K562 (cell line): Measurements from ENCODE around the gene KIF5A. TPM values are rescaled to one million over a fixed set of nuclear protein-coding genes. Genes with fewer than 3 reads are reported as not detected.
A peak's percentile ranks its signal among the peaks of the same experiment; 100 is the strongest.

Experiments
- ARHGAP35 ChIP-seq: fragments of 450-650 bp; IDR thresholded peaks from 2 replicates; pipeline ENCODE4 v1.6.1; 2018; ENCODE audit not compliant: partially characterized antibody
- CEBPG ChIP-seq, 3 experiments: fragments of 200-800 bp in 1 of 3; sonication (Bioruptor generic) in 1 of 3; sonication (generic) in 1 of 3; formaldehyde crosslinking in 1 of 3; IDR thresholded peaks in 2 of 3; conservative IDR thresholded peaks in 1 of 3; 2 replicates each; pipeline versions ENCODE4 v1.6.1 to v1.8.0; 2016 to 2022; ENCODE audit warnings: missing compliant biosample characterization in 2 of 3, missing genetic modification characterization in 2 of 3, mild to moderate bottlenecking in 1 of 3, missing genetic modification reagents in 1 of 3
- CREB1 ChIP-seq, 2 experiments: sonication (generic) in 1 of 2; formaldehyde crosslinking in 1 of 2; IDR thresholded peaks; 2 replicates each; pipeline versions ENCODE4 v1.6.1 to v1.8.0; 2012 to 2022; ENCODE audit warnings: inconsistent platforms in 1 of 2, mild to moderate bottlenecking in 1 of 2, missing genetic modification reagents in 1 of 2, moderate library complexity in 1 of 2
- DACH1 ChIP-seq: fragments of 450-650 bp; IDR thresholded peaks from 2 replicates; pipeline ENCODE4 v1.6.1; 2018; ENCODE audit not compliant: partially characterized antibody
- DPF2 ChIP-seq: fragments of 450-650 bp; IDR thresholded peaks from 2 replicates; pipeline ENCODE4 v1.6.1; 2016
- ETS2 ChIP-seq: IDR thresholded peaks from 2 replicates; pipeline ENCODE4 v1.6.1; 2016; ENCODE audit warnings: borderline replicate concordance, missing genetic modification characterization, mild to moderate bottlenecking, moderate library complexity, missing compliant biosample characterization; ENCODE audit not compliant: poor library complexity, severe bottlenecking
- FOXJ3 ChIP-seq: sonication (generic); formaldehyde crosslinking; IDR thresholded peaks from 2 replicates; pipeline ENCODE4 v1.4.0; 2020; ENCODE audit warnings: mild to moderate bottlenecking, missing genetic modification reagents
- GABPB1 ChIP-seq: sonication (generic); formaldehyde crosslinking; IDR thresholded peaks from 2 replicates; pipeline ENCODE4 v1.8.0; 2022; ENCODE audit warnings: mild to moderate bottlenecking, missing genetic modification reagents
- HDAC3 ChIP-seq: fragments of 450-650 bp; IDR thresholded peaks from 2 replicates; pipeline ENCODE4 v1.6.1; 2018; ENCODE audit warnings: borderline replicate concordance, mild to moderate bottlenecking, moderate library complexity; ENCODE audit not compliant: partially characterized antibody
- HMGN3 ChIP-seq: IDR thresholded peaks from 2 replicates; pipeline ENCODE4 v1.6.1; 2011; ENCODE audit warnings: borderline replicate concordance, low read depth, mild to moderate bottlenecking, mixed read lengths, low read length; ENCODE audit not compliant: insufficient read length; ENCODE audit errors: extremely low read depth
- MIER1 ChIP-seq: fragments of 450-650 bp; IDR thresholded peaks from 2 replicates; pipeline ENCODE4 v1.6.1; 2016; ENCODE audit warnings: antibody characterized with exemption, mild to moderate bottlenecking, low read depth
- NCOR1 ChIP-seq: fragments of 450-650 bp; IDR thresholded peaks from 2 replicates; pipeline ENCODE4 v1.6.1; 2016; ENCODE audit warnings: mild to moderate bottlenecking, moderate library complexity
- NFATC3 ChIP-seq: fragments of 450-650 bp; IDR thresholded peaks from 2 replicates; pipeline ENCODE4 v1.6.1; 2017; ENCODE audit warnings: mild to moderate bottlenecking
- NFIC ChIP-seq: fragments of 450-650 bp; IDR thresholded peaks from 2 replicates; pipeline ENCODE4 v1.6.1; 2017; ENCODE audit warnings: mild to moderate bottlenecking, inconsistent platforms
- POLR3G ChIP-seq: IDR thresholded peaks from 2 replicates; pipeline ENCODE4 v1.6.1; 2011; ENCODE audit not compliant: insufficient read length, insufficient replicate concordance; ENCODE audit errors: extremely low read depth
- RCOR1 ChIP-seq, 2 experiments: IDR thresholded peaks; 2 replicates each; pipeline ENCODE4 v1.6.1; 2012; ENCODE audit warnings: low read depth in 2 of 2, low read length in 2 of 2, borderline replicate concordance in 1 of 2, improper control_type of control experiment in 1 of 2
- SOX6 ChIP-seq: fragments of 450-650 bp; IDR thresholded peaks from 2 replicates; pipeline ENCODE4 v1.6.1; 2014; ENCODE audit warnings: mild to moderate bottlenecking
- polyA plus RNA-seq, 8 experiments: library from polyadenylated mRNA; depleted of rRNA in 4 of 8; stranded (reverse) in 5 of 8; unstranded in 3 of 8; fragments of >200 nt; fragmentation: Nextera tagmentation in 2 of 8; fragmentation: Illumina TruSeq in 1 of 8; extraction: Ambion mirVana in 2 of 8; extraction: Trizol in 1 of 8; gene quantifications; 2 replicates each; pipeline versions ENCODE4 v1.2.1 to v1.2.3, GENCODE V29; 2011 to 2014; ENCODE audit warnings: inconsistent platforms in 1 of 8, missing spikeins in 1 of 8
- total RNA-seq, 7 experiments: library from RNA; depleted of rRNA in 6 of 7; stranded (reverse); fragments of >200 nt in 6 of 7; fragmentation: Illumina TruSeq in 2 of 7; extraction: Trizol in 2 of 7; gene quantifications; 2 replicates each; pipeline versions ENCODE4 v1.2.1 to v1.2.3, GENCODE V29; 2011 to 2021; ENCODE audit warnings: low replicate concordance in 1 of 7
- TF ChIP-seq, protein P1 (sequence below), 2 experiments: fragments of 200-800 bp in 1 of 2; sonication (Bioruptor generic) in 1 of 2; sonication (generic) in 1 of 2; formaldehyde crosslinking in 1 of 2; IDR thresholded peaks in 1 of 2; conservative IDR thresholded peaks in 1 of 2; 2 replicates each; pipeline versions ENCODE4 v1.5.0 to v1.6.1; 2016 to 2020; ENCODE audit warnings: missing compliant biosample characterization in 1 of 2, missing genetic modification characterization in 1 of 2, missing genetic modification reagents in 1 of 2
- TF ChIP-seq, protein P2 (sequence below): fragments of 200-800 bp; sonication (Bioruptor generic); IDR thresholded peaks from 2 replicates; pipeline ENCODE4 v1.6.1; 2017; ENCODE audit warnings: missing genetic modification characterization, missing compliant biosample characterization
- TF ChIP-seq, protein P3 (sequence below): fragments of 450-650 bp; IDR thresholded peaks from 2 replicates; pipeline ENCODE4 v1.6.1; 2016; ENCODE audit warnings: missing biosample characterization, missing genetic modification characterization

Gene KIF5A
- total and polyA plus RNA-seq, 9 of the 15 experiments (the other 6 are each of a cell fraction or from before 2014, with no cell fraction given) = 3.4 to 17.7 (median 8.0) TPM

DNA sequence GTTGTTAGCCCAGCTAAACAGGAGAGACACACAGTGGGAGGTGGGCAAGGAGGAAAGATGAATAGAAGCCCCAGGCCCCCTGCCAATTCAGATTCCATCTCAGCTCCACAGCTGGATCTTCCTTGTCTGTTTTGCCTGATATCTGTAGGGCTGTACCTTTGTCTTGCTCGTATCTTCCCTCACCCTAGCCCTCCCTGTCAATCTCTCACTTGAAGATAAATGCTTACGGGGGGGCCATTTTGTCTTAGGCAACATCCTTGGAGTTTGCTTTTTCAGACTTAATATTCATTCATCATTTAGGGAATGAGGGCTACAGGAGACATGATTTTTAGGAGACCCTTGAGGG is 2.4 kb downstream of the KIF5A start (continued):
- TF ChIP-seq, protein P1, sequence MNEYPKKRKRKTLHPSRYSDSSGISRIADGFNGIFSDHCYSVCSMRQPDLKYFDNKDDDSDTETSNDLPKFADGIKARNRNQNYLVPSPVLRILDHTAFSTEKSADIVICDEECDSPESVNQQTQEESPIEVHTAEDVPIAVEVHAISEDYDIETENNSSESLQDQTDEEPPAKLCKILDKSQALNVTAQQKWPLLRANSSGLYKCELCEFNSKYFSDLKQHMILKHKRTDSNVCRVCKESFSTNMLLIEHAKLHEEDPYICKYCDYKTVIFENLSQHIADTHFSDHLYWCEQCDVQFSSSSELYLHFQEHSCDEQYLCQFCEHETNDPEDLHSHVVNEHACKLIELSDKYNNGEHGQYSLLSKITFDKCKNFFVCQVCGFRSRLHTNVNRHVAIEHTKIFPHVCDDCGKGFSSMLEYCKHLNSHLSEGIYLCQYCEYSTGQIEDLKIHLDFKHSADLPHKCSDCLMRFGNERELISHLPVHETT (CRISPR knock-in tag; conservative IDR thresholded peaks at IDR 0.05 in 1 of 2, IDR thresholded peaks at IDR 0.05 in 1 of 2) = 0 out of 4 replicates have a peak, but pooled peaks of 1 of the 2 experiments have one; percentile 40
- peak in 1 of 2 experiments; percentile 86; a peak in 2 of 4 replicates for TF ChIP-seq RCOR1 (IDR thresholded peaks at IDR 0.05; ENCODE audit: borderline replicate concordance in 1 of 2, low read depth in 2 of 2, low read length in 2 of 2)
- TF ChIP-seq ETS2 (tag) = no peak
- no peak for TF ChIP-seq ARHGAP35
- TF ChIP-seq CEBPG (CRISPR knock-in tag; IDR thresholded peaks at IDR 0.05) = peak; percentile 63; the same call in 1 of the 2 replicates
- TF ChIP-seq CEBPG (tag; conservative IDR thresholded peaks at IDR 0.05 in 1 of 2, IDR thresholded peaks at IDR 0.05 in 1 of 2) = peak in 1 of 2 experiments; percentile 61; a peak in 2 of 4 replicates
- TF ChIP-seq HDAC3 = peak; percentile 57
- TF ChIP-seq, protein P2, sequence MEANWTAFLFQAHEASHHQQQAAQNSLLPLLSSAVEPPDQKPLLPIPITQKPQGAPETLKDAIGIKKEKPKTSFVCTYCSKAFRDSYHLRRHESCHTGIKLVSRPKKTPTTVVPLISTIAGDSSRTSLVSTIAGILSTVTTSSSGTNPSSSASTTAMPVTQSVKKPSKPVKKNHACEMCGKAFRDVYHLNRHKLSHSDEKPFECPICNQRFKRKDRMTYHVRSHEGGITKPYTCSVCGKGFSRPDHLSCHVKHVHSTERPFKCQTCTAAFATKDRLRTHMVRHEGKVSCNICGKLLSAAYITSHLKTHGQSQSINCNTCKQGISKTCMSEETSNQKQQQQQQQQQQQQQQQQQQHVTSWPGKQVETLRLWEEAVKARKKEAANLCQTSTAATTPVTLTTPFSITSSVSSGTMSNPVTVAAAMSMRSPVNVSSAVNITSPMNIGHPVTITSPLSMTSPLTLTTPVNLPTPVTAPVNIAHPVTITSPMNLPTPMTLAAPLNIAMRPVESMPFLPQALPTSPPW (CRISPR knock-in tag) = peak; percentile 95
- TF ChIP-seq DPF2 = peak; percentile 92
- peak; percentile 94 for TF ChIP-seq NFIC
- no peak for TF ChIP-seq NFATC3
- no peak for TF ChIP-seq MIER1
- no peak for TF ChIP-seq FOXJ3 (CRISPR knock-in tag)
- peak; percentile 33 for TF ChIP-seq DACH1
- TF ChIP-seq NCOR1 = peak; percentile 94
- peak; percentile 55; the same call in 1 of the 2 replicates for TF ChIP-seq CREB1 (IDR thresholded peaks at IDR 0.05)
- no peak for TF ChIP-seq CREB1 (CRISPR knock-in tag; IDR thresholded peaks at IDR 0.05)
- TF ChIP-seq HMGN3 = peak; percentile 64
- TF ChIP-seq, protein P3, sequence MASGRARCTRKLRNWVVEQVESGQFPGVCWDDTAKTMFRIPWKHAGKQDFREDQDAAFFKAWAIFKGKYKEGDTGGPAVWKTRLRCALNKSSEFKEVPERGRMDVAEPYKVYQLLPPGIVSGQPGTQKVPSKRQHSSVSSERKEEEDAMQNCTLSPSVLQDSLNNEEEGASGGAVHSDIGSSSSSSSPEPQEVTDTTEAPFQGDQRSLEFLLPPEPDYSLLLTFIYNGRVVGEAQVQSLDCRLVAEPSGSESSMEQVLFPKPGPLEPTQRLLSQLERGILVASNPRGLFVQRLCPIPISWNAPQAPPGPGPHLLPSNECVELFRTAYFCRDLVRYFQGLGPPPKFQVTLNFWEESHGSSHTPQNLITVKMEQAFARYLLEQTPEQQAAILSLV (tag) = 0 out of 2 replicates have a peak, but pooled peaks have one; percentile 4
- TF ChIP-seq GABPB1 = no peak
- TF ChIP-seq SOX6 = peak; percentile 98
- no peak for TF ChIP-seq POLR3G
